CD4-positive, alpha-beta T cell (primary cell): ENCODE measurements around the gene USP32. TPM values are rescaled to one million over a fixed set of nuclear protein-coding genes. Genes with fewer than 3 reads are reported as not detected.

Experiments used
- ATAC-seq: fragments of 200-7000 bp; cut with Tn5 transposase; one replicate; pipeline ENCODE4 v1.10.0; 2022; ENCODE audit warnings: mild to moderate bottlenecking; ENCODE audit not compliant: poor library complexity
- CTCF ChIA-PET: fragments of 350-600 bp; sonication (Branson Sonifier 250); formaldehyde crosslinking; loops from one replicate; lab custom pipeline; 2021; ENCODE audit warnings: antibody characterized with exemption, inconsistent platforms; lab: Charles Lee
- POLR2A ChIA-PET: fragments of 350-600 bp; sonication (Branson Sonifier 250); formaldehyde crosslinking; loops from one replicate; lab custom pipeline; 2021; ENCODE audit warnings: antibody characterized with exemption, inconsistent platforms; lab: Charles Lee
- DNase-seq, 14 experiments: peaks; one replicate each; pipeline ENCODE4 v3.0.0-alpha.2; 2013 to 2020; ENCODE audit warnings: mixed read lengths in 2 of 14
- H3K27ac ChIP-seq, 2 donors: one replicate each; pipeline versions ENCODE4 v1.5.1 to v1.7.0; 2013; ENCODE audit warnings: low read length in 2 of 2, low read depth in 1 of 2, mild to moderate bottlenecking in 1 of 2
- H3K27me3 ChIP-seq, 2 experiments: 1 replicate in 1 of 2; 2 replicates in 1 of 2; pipeline versions ENCODE4 v1.6.1 to v1.7.0; 2013; ENCODE audit warnings: low read length in 2 of 2, control low read depth in 1 of 2, mild to moderate bottlenecking in 1 of 2, moderate library complexity in 1 of 2; ENCODE audit not compliant: insufficient read depth in 2 of 2, control insufficient read depth in 1 of 2
- H3K36me3 ChIP-seq: one replicate; pipeline ENCODE4 v1.6.1; 2013; ENCODE audit warnings: low read length, control low read depth; ENCODE audit not compliant: insufficient read depth
- H3K4me1 ChIP-seq: one replicate; pipeline ENCODE4 v1.6.1; 2013; ENCODE audit warnings: low read length, control low read depth; ENCODE audit not compliant: insufficient read depth
- H3K4me3 ChIP-seq: one replicate; pipeline ENCODE4 v1.5.1; 2013; ENCODE audit warnings: mild to moderate bottlenecking, low read length, moderate library complexity
- H3K9me3 ChIP-seq, 2 experiments: 1 replicate in 1 of 2; 2 replicates in 1 of 2; pipeline versions ENCODE4 v1.6.1 to v1.7.0; 2013; ENCODE audit warnings: low read length in 2 of 2, mild to moderate bottlenecking in 2 of 2, control low read depth in 1 of 2, moderate library complexity in 1 of 2; ENCODE audit not compliant: control insufficient read depth in 1 of 2, insufficient read depth in 1 of 2
- H3K27ac Mint-ChIP-seq: one replicate; pipeline ENCODE4 v1.8.0; 2020; ENCODE audit warnings: mixed read lengths
- H3K27me3 Mint-ChIP-seq: one replicate; pipeline ENCODE4 v1.8.0; 2021; ENCODE audit warnings: mixed read lengths
- H3K36me3 Mint-ChIP-seq: one replicate; pipeline ENCODE4 v1.8.0; 2021; ENCODE audit warnings: low read depth, mixed read lengths
- H3K4me1 Mint-ChIP-seq: one replicate; pipeline ENCODE4 v1.8.0; 2021; ENCODE audit warnings: low read depth, mixed read lengths
- H3K4me3 Mint-ChIP-seq: one replicate; pipeline ENCODE4 v1.8.0; 2020; ENCODE audit warnings: mild to moderate bottlenecking, mixed read lengths
- H3K9me3 Mint-ChIP-seq: one replicate; pipeline ENCODE4 v1.8.0; 2020; ENCODE audit warnings: mixed read lengths
- intact Hi-C, 2 experiments: fragments of 100-400 bp; cut with DNase I in 1 of 2; cut with micrococcal nuclease in 1 of 2; formaldehyde crosslinking; loops; one replicate each; pipeline versions ENCODE4 v1.15.1 to v1.9.0; 2023 to 2025; cut with DNase I, micrococcal nuclease
- total RNA-seq, 174 experiments: library from RNA in 2 of 174; stranded (reverse) in 2 of 174; gene quantifications; one replicate each; pipeline ENCODE4 v1.2.3 and lab custom pipeline; 2021 to 2026
- TF ChIP-seq, protein P1 (sequence below): fragments of 200-600 bp; IDR thresholded peaks from one replicate; pipeline ENCODE4 v1.8.0; 2022; ENCODE audit warnings: antibody characterized with exemption, mild to moderate bottlenecking

Gene USP32
- total RNA-seq, 2 experiments from 2014 or later, result 23.9 to 24.7 TPM

DNA sequence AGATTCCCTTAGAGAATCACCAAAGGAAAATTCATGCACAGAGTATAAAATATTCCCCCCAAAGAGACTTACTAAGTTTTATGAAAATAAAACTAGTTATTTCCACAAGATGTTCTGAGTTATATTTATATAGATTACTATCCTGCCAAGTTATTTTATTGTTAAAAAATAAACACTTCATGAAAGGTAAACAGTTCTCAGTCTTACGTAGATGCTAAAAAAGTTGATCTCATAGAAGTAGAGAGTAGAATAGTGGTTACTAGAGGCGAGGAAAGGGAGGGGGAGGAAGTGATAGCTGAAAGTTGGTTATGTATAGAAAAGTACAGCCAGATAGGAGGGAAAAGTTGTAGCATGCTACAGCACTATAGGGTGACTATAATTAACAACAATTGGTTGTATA, 65.2 kb downstream of the USP32 start:
- Histone ChIP-seq H3K4me1 (no peaks in the 10 kb centered on the region), H3K27me3 (no peaks in the 10 kb centered on the region), H3K4me3 (no peak overlapping the region), H3K27ac (no peak overlapping the region), H3K36me3 (peaks cover 3% of the 10 kb centered on the region), H3K9me3 (no peaks in the 10 kb centered on the region)
- Mint-ChIP-seq H3K27ac (no peak overlapping the region), H3K9me3 (no peaks in the 10 kb centered on the region), H3K4me1 (peaks cover 9% of the 10 kb centered on the region), H3K4me3 (no peak overlapping the region), H3K36me3 (peaks cover 13% of the 10 kb centered on the region), H3K27me3 (no peaks in the 10 kb centered on the region)
- TF ChIP-seq, protein P1, sequence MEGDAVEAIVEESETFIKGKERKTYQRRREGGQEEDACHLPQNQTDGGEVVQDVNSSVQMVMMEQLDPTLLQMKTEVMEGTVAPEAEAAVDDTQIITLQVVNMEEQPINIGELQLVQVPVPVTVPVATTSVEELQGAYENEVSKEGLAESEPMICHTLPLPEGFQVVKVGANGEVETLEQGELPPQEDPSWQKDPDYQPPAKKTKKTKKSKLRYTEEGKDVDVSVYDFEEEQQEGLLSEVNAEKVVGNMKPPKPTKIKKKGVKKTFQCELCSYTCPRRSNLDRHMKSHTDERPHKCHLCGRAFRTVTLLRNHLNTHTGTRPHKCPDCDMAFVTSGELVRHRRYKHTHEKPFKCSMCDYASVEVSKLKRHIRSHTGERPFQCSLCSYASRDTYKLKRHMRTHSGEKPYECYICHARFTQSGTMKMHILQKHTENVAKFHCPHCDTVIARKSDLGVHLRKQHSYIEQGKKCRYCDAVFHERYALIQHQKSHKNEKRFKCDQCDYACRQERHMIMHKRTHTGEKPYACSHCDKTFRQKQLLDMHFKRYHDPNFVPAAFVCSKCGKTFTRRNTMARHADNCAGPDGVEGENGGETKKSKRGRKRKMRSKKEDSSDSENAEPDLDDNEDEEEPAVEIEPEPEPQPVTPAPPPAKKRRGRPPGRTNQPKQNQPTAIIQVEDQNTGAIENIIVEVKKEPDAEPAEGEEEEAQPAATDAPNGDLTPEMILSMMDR, result no peak
- POLR2A ChIA-PET, result no interaction called here
- CTCF ChIA-PET, result no interaction called here
- intact Hi-C loops, result no loop called here
- no peak for ATAC-seq
- no peak for DNase-seq

- Histone ChIP-seq H3K27me3 (no peaks in the 10 kb centered on the region), H3K4me1 (no peaks in the 10 kb centered on the region), H3K9me3 (no peaks in the 10 kb centered on the region), H3K36me3 (peaks cover 3% of the 10 kb centered on the region), H3K27ac (no peak overlapping the region), H3K4me3 (no peak overlapping the region)
- Mint-ChIP-seq H3K9me3 (no peaks in the 10 kb centered on the region), H3K36me3 (peaks cover 10% of the 10 kb centered on the region), H3K27me3 (no peaks in the 10 kb centered on the region), H3K4me3 (no peak overlapping the region), H3K27ac (no peak overlapping the region), H3K4me1 (peaks cover 17% of the 10 kb centered on the region)
- ChIA-PET POLR2A (no interaction called here), CTCF (no interaction called here)
- intact Hi-C loops, result no loop called here
- ATAC-seq, result no peak
- DNase-seq, result no peak
- TF ChIP-seq, protein P1, result no peak
These were observed 66.0 kb downstream of the USP32 start for GRCh38 chr17:60325730-60326524.

DNA sequence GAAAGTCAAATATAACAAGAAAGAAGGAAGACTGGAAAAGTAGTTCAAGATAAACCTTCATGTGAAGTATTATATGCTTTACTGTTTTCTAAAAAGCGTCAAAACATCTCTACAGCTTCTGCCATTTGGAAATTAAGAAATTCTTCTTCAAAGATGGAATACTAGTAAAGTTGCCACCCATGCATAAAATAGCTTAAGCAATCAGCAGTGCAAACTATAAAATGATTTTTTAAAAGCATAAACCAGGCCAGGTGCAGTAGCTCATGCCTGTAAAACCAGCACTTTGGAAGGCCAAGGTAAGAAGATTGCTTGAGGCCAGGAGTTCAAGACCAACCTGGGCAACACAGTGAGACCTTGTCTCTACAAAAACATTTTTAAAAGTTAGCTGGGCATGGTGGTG, 68.2 kb downstream of the USP32 start:
- H3K27ac Mint-ChIP-seq, result no peak overlapping the region
- ChIA-PET POLR2A (no interaction called here), CTCF (interaction anchor here (1.1 kb wide), 1 partner anchor 11 kb away, joined by 3 read pairs; no protein-coding TSS in a partner anchor)
- intact Hi-C loops, result no loop called here
- no peaks in the 10 kb centered on the region for H3K36me3 Mint-ChIP-seq
- DNase-seq (no peak), ATAC-seq (no peak)
- H3K4me3 Mint-ChIP-seq, result no peak overlapping the region
- TF ChIP-seq, protein P1, result no peak
- Histone ChIP-seq H3K4me3 (no peak overlapping the region), H3K9me3 (no peaks in the 10 kb centered on the region), H3K36me3 (peaks cover 3% of the 10 kb centered on the region), H3K4me1 (no peaks in the 10 kb centered on the region), H3K27me3 (no peaks in the 10 kb centered on the region), H3K27ac (no peak overlapping the region)
- no peaks in the 10 kb centered on the region for H3K9me3 Mint-ChIP-seq
- no peaks in the 10 kb centered on the region for H3K27me3 Mint-ChIP-seq
- peaks cover 19% of the 10 kb centered on the region for H3K4me1 Mint-ChIP-seq
